ENCODE results near the gene FAM174B. TPM values are rescaled to one million over a fixed set of nuclear protein-coding genes. Genes with fewer than 3 reads are reported as not detected.

The FAM174B gene
- total RNA-seq, 1 experiment from 2014 or later, result 20.1 TPM

GRCh38 chr15:92643849-92644815, 11.4 kb downstream of the FAM174B start:
- DNase-seq (ENCODE audit: low read depth), result peak; percentile 78

DNA sequence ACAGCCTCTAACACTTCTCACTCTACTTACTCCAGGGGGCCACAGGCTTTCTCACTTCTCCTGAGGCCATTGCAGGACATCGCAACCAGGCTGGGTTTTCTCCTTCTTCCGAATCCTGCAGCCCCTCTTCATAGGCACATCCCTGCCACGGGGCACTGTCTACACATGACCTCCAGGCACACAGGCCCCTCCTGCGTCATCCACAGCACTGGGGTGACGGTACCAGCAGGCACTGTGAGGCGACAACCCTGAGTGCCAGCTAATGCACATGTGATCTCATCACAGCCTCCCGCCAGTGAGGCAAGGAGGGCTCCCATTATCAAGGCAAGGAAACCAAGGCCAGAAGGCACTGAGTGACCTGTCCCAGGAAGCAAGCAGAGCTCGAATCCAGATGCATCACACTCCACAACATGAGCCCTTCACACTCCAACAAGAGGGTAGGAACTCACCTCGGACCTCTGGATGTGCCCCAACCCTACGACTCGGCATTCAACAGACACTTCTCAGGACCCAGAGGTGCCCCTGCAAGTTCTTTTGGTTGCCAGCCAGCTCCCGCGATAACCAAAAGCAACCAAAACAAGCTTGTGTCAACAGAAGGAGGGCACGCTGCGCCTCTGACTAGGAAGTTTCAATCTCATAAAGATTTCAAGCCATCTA, 16.7 kb downstream of the FAM174B start:
- peak; percentile 40 for DNase-seq (ENCODE audit: low read depth)

GRCh38 chr15:92638291-92638708, 17.3 kb downstream of the FAM174B start:
- DNase-seq (ENCODE audit: low read depth), result peak; percentile 76

DNA sequence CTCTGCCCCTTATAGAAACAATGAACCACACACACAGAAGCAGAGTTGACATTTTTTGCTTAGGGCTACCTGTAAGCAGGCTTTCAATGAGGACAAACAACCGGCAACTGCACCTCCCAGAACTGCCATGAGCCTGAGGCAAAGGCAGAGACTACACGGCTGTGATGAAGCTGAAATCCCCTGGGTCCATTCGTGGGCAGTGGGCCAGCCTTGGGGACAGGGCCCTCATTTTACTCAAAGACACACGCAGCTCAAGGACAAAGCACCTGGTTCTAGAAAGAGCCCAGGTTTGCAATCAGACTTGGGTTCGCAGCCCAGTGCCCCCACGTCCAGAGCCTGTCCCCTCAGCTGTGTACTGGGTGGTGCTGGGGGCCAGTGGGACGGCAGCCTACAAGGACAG, 17.9 kb downstream of the FAM174B start:
- no peak for DNase-seq (ENCODE audit: low read depth)

GRCh38 chr15:92636908-92637481, 18.6 kb downstream of the FAM174B start:
- peak; percentile 69 for DNase-seq (ENCODE audit: low read depth)

- no peak for DNase-seq (ENCODE audit: low read depth)
Measured at GRCh38 chr15:92636401-92636907, 19.1 kb downstream of the FAM174B start.

- no peak for DNase-seq (ENCODE audit: low read depth)
Measured at GRCh38 chr15:92634671-92635201, 20.8 kb downstream of the FAM174B start.

DNA sequence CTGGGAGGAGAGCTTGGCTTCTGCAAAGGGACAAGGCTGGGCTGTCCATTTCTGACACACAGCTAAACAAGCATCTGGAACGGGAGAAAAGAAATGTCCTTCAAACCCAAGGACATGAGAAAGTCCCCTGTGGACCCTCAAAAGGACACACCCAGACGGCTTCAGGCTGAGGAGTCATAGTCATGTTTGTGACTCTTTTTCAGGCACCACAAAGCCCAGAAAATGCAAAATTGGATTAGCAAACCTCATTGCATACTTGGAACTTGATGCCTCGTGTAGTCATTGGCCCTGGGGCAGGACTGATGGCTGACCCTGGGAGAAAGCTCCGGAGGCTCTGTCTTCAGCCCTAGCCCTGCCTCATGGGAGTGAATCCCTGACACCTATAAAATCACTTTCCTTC, 21.5 kb downstream of the FAM174B start:
- peak; percentile 62 for DNase-seq (ENCODE audit: low read depth)

- DNase-seq (ENCODE audit: low read depth), result no peak
Measured at GRCh38 chr15:92633418-92633817, 22.2 kb downstream of the FAM174B start.

- DNase-seq (ENCODE audit: low read depth), result no peak
Measured at GRCh38 chr15:92633001-92633400, 22.6 kb downstream of the FAM174B start.

GRCh38 chr15:92631721-92632120, 23.9 kb downstream of the FAM174B start:
- no peak for DNase-seq (ENCODE audit: low read depth)

GRCh38 chr15:92629975-92630626, 25.5 kb downstream of the FAM174B start:
- no peak for DNase-seq (ENCODE audit: low read depth)

DNA sequence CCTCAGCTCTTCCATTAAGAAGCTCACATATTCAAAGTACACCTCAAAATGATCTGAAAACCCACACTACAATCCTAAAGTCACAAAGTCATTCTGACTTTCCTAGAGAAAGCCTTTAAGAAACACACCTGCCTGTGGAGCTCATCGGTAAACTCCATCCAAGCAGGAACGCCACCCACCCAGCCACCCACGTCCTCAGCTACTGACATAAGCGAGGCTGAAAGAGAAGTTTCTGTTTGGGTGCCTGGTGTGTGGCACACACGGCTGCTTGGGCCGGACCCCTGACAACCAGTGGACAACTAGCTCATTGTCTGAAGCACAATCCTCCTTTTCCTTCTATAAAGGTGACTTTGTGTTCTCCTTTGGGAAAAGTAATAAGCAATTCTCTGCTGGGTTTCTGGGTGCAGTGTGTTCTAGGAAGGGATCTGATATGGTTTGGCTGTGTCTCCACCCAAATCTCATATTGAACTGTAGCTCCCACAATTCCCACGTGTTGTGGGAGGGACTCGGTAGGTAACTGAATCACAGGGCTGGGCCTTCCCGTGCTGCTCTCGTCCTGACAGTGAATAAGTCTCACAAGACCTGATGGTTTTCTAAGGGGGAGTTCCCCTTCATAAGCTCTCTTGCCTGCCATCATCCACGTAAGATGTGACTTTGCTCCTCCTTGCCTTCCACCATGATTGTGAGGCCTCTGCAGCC, 26.1 kb downstream of the FAM174B start:
- no peak for DNase-seq (ENCODE audit: low read depth)

DNA sequence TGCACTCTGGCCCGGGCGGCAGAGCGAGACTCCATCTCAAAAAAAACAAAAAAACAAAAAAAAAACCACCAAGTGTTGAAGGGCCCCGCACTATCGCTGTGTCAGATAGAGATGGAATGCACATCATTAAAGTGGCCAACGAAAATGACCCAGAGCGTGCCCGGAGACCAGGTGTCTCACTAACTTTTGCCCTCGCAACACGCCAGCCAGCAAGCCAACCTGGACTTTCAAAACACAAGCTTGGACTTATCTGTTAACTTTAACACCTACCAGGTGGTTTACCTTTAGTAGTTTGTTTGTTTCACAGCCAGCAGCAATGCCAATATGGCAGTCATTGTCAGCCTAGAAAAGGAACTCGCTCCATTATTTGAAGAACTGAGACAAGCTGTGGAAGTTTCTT, 28.6 kb downstream of the FAM174B start:
- no peak for DNase-seq (ENCODE audit: low read depth)

GRCh38 chr15:92625251-92625980, 30.2 kb downstream of the FAM174B start:
- peak; percentile 91 for DNase-seq (ENCODE audit: low read depth)

DNA sequence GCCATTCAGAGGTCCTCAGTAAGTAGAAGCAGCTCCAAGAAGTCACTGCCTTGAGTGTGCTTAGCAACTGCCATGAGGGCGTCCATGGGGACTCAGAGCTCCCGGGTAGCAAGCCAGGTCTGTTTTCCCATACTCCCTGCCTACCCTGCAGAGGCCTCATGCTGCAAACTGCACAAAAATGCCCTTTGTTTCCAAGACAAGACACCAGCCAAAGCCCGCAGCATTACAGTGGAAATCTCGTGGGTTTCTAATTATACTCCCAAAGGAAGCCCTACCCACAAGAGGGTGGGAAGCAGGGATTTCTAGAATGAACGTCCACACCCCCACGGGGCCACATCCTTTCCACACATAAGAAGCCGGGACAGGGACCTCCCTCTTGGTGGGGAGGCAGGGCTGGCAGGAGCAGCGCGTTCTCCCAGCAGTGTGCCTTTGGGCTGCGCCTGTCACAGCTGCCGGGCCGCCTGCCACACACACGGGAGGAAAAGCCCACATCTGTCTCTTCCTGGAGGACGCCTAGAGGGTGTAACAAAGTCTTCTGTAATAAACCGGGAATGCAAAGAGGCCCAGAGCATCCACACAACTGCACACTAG, 31.1 kb downstream of the FAM174B start:
- DNase-seq (ENCODE audit: low read depth), result no peak

DNA sequence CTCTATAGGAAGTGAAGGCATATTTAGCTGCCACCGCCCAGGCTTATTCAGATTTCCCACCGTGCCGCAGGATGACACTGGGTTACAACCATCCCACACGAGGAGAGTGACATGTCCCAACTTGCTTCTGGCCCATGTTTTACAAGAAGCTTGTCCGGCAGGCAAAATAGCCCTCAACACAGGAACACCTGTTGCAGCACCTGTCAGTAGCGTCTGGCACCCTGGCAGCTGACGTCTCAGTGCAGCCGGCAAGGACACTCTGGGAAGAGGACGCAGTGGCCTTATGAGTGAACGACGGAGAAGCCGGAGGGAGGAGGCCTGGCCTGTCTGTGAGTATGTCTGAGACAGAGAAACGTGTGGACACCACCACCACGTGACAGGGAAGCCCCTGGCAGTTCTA, 32.1 kb downstream of the FAM174B start:
- DNase-seq (ENCODE audit: low read depth), result no peak

DNA sequence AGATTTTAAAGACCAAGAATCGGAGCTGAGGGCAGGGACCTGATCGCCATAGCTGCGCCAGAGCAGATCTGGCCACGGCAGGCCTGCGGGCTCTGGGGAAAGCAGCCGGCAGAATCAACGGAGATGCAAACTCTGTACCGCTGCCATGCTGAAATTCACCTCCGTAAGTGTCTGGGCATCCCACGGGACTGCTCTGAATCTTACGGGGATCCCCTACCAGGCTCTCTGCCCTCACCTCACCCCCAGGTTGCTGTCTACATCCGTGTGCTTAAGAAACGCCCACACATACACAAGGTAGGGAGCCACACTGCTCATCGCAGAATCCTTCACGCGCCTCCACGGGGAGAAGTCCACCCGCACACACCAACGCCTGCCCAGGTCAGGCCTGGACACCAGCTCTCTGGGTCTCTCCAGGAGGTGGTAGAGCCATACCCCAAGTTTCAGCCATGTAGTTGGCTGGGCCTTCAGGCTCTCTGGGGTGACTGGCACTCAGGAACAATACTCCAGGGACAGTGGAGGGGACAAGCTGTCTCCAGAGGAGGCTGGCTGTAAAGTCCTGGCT, 33.5 kb downstream of the FAM174B start:
- DNase-seq (ENCODE audit: low read depth), result no peak

- no peak for DNase-seq (ENCODE audit: low read depth)
Measured at GRCh38 chr15:92620991-92621390, 34.6 kb downstream of the FAM174B start.
